GM18858 (cell line): ENCODE data around the gene AHRR.
A peak's percentile ranks its signal among the peaks of the same experiment; 100 is the strongest.

ENCODE experiments used
- ATAC-seq: cut with Tn5 transposase; IDR thresholded peaks from one replicate; pipeline ENCODE4 v1.9.1; 2021; ENCODE audit not compliant: unreplicated experiment

The AHRR gene

GRCh38 chr5:439181-439580 lies 117.7 kb downstream of the AHRR start:
- ATAC-seq: no peak

- no peak for ATAC-seq
Measured at GRCh38 chr5:439636-440035, 118.1 kb downstream of the AHRR start.

GRCh38 chr5:440401-441201 lies 119.1 kb downstream of the AHRR start:
- ATAC-seq: no peak

GRCh38 chr5:441996-442334 lies 120.5 kb downstream of the AHRR start:
- no peak for ATAC-seq

GRCh38 chr5:442335-443238 lies 121.1 kb downstream of the AHRR start, which contains the start of gene EXOC3:
EXOC3 (plus strand) TSS chr5:443176; CDS start chr5:446206, 3,030 bp downstream.
- peak; percentile 72 for ATAC-seq

- no peak for ATAC-seq
Measured at GRCh38 chr5:443239-444151, 122.0 kb downstream of the AHRR start.

GRCh38 chr5:444226-444625 lies 122.7 kb downstream of the AHRR start:
- ATAC-seq: no peak

- no peak for ATAC-seq
Measured at GRCh38 chr5:445591-445990, 124.1 kb downstream of the AHRR start.

GRCh38 chr5:446066-446882 lies 124.8 kb downstream of the AHRR start:
- ATAC-seq: no peak

- ATAC-seq: no peak
Measured at GRCh38 chr5:446883-447263, 125.4 kb downstream of the AHRR start.

- ATAC-seq: no peak
Measured at GRCh38 chr5:447501-447900, 126.0 kb downstream of the AHRR start.

- no peak for ATAC-seq
Measured at GRCh38 chr5:448061-448765, 126.7 kb downstream of the AHRR start.

- ATAC-seq: no peak
Measured at GRCh38 chr5:448766-449090, 127.2 kb downstream of the AHRR start.

- no peak for ATAC-seq
Measured at GRCh38 chr5:449151-449550, 127.6 kb downstream of the AHRR start.

- ATAC-seq: no peak
Measured at GRCh38 chr5:451587-452458, 130.3 kb downstream of the AHRR start.

- no peak for ATAC-seq
Measured at GRCh38 chr5:452978-453710, 131.6 kb downstream of the AHRR start.

GRCh38 chr5:453725-454481 lies 132.4 kb downstream of the AHRR start:
- no peak for ATAC-seq
